T47D (cell line): ENCODE results near the gene MRPL55.

Experiments used
- DNase-seq, 2 experiments: peaks; one replicate each; pipeline versions ENCODE4 v3.0.0 to v3.0.0-alpha.2; 2011 to 2012; ENCODE audit warnings: low read depth in 1 of 2, low spot score in 1 of 2
- JUND ChIP-seq: IDR thresholded peaks from 2 replicates; pipeline ENCODE4 v1.6.1; 2012; ENCODE audit warnings: low read depth
- in situ Hi-C: cut with HindIII; loops from 2 replicates; pipeline ENCODE4 v1.10.0; 2016; ENCODE audit warnings: low sequenced_read_pairs, low pct_unique_long_range_greater_than_20kb

Gene MRPL55

DNA sequence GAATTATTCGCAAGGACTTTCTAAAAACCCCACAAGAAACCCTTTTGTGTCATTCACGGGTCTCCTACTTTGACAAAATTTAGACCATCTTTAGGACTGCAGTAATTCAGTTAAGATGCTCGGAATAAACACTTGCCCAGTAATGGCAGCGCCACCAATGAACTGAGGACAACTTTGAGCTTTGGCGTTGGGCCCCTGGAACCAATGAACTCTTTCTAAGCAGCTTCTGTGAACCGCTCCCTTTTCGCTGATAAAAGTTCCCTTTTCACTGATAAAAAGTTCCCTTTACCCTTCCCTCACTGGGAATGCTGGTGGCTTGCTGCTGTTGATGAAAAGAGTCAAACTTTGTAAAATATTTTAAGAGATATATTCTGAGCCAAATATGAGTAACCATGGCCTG lies 1.5 kb upstream of the MRPL55 start:
- in situ Hi-C loops: no loop called here
- DNase-seq: no peak
- TF ChIP-seq JUND: no peak

GRCh38 chr1:228109962-228110488 lies 926 bp upstream of the MRPL55 start:
- peak in 1 of 2 experiments; percentile 31 for DNase-seq
- TF ChIP-seq JUND: no peak
- in situ Hi-C loops: no loop called here

DNA sequence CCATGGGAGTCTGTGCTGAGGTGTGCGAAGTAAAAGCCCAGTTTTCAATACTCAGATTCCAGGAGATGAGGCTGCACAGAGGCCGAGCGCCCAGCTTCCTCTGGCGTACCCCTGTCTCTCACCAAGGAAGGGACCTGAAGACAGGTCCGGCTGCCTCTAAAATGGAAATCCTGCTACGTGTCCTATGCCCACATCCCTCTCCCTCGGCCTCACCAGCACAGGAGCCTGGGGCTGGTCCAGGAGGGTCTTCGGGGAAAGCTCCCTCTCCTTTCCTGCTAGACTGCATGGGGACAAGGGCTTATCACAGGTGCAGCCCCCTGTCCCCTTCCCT lies 392 bp downstream of the MRPL55 start:
- TF ChIP-seq JUND: no peak
- in situ Hi-C loops: no loop called here
- no peak for DNase-seq

GRCh38 chr1:228108055-228108690 lies 926 bp downstream of the MRPL55 start:
- in situ Hi-C loops: no loop called here
- DNase-seq: no peak
- no peak for TF ChIP-seq JUND

GRCh38 chr1:228107636-228108035 lies 1.5 kb downstream of the MRPL55 start:
- in situ Hi-C loops: no loop called here
- DNase-seq: no peak
- TF ChIP-seq JUND: no peak

GRCh38 chr1:228106800-228107054 lies 2.4 kb downstream of the MRPL55 start:
- TF ChIP-seq JUND: no peak
- in situ Hi-C loops: no loop called here
- no peak for DNase-seq

- TF ChIP-seq JUND: no peak
- in situ Hi-C loops: no loop called here
- no peak for DNase-seq
Observed at GRCh38 chr1:228105996-228106799, 2.9 kb downstream of the MRPL55 start.

DNA sequence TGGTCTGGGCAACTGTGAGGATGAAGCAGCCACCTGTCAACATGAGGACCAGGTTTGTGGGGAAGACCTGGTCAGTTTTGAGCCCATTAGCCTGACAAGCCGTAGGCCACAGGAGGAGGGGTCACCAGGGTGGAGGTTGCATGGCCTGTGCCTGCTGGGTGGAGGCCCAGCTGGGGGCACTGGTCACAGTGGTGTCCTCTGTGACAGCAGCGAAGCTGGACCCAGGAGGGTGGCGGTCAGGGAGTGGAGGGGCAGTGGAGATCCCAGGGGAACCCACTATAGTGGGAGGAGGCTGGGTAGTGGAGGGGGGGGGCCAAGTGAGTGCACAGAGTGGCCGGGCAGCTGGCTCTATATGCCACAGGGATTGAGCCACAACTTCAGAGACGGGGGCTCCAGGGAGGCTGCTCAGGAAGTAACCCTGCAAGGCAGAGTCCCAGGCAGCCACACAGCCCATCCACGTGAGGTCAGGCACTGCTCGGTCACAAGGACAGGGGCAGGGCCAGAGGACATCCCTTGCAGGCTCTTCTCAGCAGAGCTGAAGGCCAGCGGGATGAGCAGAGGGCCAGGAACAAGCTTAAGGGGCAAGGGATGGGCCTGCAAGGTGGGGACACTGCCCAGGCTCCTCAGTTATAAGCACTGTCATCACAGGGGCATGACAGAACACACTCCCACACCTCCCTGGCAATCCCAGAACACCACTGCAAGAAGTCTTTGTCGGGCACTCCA lies 3.7 kb downstream of the MRPL55 start:
- DNase-seq: no peak
- in situ Hi-C loops: no loop called here
- TF ChIP-seq JUND: no peak

GRCh38 chr1:228104526-228105269 lies 4.4 kb downstream of the MRPL55 start:
- no peak for TF ChIP-seq JUND
- in situ Hi-C loops: no loop called here
- DNase-seq: no peak

DNA sequence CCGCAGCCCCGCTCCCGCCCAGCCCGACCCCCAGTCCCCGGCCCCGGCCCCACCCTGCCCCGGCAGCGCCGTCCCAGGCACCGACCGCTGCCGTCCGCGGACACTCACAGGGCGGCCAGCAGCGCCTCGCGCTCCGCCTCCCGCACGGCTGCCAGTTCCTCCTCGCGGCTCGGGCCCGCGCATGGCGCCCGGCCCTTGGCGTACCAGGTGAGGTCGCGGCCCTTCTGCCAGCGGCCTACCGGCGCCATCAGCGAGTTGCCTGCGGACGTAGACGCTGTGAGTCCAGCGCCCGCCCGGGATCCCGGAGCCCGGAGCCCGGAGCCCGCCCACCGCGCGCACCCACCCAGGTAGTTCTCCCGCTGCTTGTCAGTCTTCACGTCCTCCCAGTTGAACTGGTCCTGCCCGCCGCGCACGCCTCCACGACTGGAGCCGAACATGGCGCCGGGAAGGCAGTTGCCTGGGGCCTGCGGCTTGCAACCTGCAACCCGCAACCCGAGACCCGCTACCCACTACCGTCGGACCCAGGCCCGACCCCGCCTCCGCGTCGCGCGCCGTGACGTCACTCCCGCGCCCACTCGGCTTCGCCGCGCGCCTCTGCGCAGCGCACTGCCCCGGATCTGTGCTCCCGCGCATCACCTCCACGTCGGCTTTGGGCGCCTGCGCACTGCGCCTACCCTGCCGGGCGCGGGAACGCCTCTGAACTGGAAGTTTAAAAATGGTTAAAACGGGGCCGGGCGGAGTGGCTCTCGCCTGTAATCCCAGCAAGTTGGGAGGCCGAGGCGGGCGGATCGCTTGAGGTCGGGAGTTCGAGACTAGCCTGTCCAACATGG lies 6.1 kb downstream of the MRPL55 start, which contains the start of gene C1orf35:
Gene C1orf35, minus strand, starts transcription at position 535 of the 830 bp plus-strand sequence. Its CDS starts 98 bp downstream, at position 437.
- DNase-seq: peak; percentile 97 to 99
- no peak for TF ChIP-seq JUND
- in situ Hi-C loops: no loop called here

GRCh38 chr1:228101994-228102790 lies 6.9 kb downstream of the MRPL55 start:
- no peak for TF ChIP-seq JUND
- DNase-seq: peak; percentile 66 to 80
- in situ Hi-C loops: no loop called here

DNA sequence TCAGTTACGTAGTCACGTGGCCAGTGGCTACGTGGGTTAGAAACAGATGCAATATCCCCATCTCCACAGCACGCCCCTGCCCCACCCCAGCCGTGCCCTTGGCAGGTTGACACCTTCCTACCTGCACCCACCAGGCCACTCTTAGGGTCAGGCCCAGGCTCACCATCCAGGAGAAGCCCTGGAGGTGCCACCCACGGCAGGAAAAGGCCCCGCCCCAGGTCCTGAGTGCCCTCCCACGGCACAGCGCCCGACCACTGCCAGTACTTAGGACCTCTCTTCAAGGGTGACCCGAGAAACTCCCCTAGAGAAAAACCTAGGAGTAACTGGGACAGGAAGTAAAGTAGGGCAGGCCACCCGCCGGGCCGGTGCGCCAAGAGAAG lies 7.5 kb downstream of the MRPL55 start:
- no peak for TF ChIP-seq JUND
- in situ Hi-C loops: no loop called here
- no peak for DNase-seq
